ENCODE results near the gene CERS6.

The CERS6 gene

DNA sequence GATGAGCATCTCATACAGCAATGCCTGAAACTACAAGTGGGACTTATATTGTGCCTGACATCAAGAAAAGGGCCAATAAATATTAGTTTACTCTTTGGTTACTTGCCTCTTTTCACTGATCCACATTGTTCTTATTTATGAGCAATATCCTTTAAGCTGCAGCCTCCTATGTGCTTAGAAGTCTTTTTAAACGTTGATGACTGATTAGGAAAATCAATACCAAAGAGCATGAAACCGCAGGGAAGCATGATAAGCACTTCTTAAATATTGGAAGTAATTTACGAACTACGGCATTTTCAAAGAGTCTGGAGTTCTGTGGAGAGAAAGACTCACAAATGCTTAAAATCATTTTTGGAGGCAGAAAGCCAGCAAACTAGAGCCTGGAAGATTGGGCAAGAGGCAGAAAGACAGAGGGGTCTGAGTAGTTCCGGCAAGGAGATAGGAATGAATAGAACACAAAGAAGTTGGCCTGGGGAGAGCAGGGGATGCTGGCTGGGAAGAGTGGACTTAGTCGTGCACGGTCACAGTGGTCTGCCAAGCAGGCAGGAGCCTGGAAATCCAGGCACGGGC is 223.8 kb downstream of the CERS6 start:
- DNase-seq = no peak

DNA sequence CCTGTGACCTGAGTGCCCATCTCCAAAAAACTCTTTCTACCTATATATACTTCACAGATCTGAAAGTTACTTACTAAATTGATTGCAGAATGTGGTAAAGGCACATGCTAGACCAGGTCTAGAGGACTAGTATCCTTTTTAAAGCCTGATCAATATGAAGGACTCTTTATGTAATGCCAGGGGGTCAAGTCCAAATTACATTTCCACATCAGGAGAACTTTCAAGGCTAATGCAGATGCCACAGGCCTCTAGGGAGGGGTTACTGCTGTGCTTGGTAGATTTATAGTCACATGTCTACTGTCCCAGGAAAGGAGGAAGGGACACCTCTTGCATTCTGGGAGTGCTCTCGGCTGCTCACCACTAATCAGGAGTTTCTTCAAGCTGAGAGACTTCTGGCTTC is 227.9 kb downstream of the CERS6 start:
- no peak for DNase-seq

DNA sequence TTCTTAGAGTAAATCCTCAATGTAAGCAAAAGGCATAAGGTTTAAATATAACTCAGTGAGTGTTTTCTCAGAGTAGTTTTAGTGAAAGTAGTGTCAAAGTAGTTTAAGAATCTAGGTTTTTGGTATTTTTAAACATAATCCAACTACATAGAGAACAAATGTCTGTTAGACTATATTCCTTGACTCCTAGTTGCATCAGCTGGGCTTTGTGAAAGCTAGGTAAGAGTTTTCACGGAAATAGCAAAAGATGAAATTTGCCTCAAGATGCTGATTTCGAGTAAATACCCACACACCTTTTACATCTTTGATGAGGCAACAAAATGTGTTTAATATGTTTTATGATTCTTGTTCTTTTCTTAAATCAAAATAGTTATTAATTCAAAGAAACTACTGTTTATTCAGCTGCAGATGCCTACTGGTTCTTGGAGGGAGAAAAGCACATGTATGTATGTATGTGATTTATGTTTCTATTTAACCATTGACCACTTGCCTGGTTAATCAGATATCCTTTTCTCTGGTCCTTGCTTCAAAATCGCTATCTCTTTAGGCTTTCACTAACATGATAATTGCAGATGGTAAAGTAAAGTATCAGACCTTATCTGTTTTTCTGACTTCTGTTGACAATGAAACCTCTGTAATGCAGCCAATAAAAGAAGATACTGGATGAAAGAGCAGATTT is 229.0 kb downstream of the CERS6 start:
- DNase-seq = no peak

DNA sequence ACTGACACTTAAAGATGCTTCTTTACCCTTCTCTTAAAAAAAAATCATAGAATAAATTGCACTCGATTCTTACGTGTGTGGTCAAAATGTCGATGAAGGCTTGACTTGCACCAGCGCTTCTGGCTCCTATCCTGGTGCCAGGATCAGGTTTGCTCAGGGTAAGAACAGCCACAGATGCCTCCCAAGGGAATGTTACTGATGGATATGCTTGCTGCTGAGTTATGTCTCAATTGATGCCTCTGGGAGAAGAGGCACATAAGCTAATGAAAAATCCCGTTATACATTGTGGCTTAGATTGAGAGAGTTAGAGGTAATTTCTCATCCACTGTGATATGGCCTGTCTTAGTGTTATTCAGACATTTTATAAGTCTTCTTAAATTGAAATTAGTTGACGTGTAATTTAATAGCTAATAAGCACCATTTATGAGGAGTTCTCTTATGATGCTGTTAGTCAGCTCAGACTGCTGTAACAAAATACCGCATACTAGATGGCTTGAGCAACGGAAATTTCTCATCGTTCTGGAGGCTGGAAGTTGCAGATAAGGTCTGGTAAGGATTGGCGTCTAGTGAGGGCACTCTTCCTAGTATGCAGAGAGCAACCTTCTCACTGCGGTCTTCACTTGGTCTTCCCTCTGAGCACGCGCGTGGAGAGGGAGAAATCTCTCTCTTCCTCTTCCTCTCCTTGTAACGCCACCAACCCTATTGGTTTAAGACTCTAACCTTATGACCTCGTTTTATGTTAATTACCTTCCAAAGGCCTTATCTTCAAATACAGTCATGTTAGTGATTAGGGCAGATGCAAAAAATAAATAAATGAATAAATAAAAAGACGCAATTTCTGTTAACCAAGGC is 229.8 kb downstream of the CERS6 start:
- DNase-seq = no peak

DNA sequence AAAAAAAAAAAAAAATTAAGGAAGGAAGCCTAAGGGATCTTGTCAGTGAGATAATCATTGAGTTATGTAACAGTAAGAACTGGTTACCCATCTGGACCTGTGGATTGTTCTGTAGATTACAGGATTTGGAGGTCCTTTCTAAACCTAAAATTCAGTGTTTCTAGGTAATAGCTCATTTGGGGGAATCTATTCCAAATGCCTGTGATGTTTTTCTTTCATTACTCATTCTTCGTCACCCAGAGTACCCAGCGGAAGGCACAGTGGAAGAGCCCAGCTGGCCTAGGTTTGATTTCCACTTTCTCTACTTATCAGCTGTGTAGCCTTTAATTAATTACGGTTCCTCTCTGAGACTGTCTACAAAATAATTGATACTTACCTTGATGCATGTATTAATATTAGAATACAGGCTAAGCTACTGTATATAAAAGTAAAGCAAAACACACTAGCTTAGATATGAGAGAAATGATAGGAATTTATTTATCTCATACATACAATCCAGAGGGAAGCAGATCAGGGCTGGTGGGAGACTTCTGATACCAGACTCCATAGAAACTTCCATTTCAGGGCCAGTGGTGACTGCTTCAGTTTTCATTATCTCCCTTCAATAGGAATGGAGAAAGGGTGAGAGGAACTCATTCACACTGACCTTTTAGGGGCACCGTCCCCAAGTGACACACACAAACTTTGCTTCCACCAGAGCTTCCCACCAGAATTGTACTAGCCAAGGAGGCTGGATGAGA is 230.6 kb downstream of the CERS6 start:
- DNase-seq = no peak

DNA sequence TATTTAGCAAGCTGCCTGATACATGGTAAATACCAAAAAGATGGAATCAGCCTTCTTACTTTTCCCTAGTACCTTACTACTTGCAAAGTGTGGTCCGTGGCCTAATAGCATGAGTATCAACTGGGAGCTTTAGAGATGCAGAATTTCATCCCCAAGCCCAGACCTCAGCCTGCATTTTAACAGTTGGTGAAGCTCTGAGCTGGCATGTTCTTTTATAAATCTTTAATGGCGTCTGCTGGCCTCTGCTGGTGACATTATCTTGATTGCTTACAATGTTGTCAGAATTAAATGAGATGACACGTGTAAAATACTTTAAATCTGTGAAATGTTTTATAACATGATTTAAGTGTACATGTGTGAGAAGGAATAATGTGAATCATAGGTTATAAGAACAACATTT is 231.2 kb downstream of the CERS6 start:
- DNase-seq = no peak

DNA sequence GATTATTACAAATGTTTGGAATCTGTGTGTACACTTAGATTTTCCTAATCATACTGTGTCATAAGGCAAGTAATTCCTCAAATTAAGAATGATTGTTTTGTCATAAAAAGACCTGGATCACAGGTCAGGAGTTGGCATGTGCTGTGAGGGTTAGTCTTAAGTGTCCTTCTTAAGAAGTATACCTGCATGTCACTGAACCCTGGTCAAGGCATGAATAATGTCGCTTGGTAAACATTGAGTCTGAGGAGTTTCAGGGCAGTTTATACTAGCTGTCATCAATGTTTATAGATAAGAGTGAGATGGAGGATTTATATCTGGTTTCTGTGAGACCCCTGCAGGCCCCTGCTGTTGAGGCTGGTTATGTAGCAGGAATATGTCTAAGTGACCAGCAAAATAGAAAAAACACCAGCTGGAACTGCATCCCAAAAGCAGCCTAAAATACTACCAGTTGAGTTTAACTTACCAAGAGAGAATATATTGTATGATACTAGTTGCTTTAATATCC is 234.4 kb downstream of the CERS6 start:
- DNase-seq = no peak

DNA sequence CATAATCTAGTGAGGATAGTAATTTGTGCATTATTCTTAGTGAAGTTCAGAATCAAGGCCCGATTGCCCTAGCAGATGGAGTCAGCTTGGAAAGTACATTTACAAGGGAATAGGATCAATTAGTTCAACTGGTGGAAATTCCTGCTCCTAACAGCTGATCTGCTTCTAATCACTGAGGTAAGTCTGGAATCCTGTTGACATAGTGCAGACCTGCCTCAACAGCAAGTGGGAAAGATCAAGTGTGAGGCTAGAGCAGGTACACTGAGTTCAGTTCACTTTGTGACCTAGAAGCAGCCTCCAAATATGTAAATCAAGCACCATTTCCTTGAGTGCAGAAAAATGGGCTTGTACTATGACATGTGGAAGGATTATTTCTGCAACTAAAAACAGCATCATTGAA is 235.1 kb downstream of the CERS6 start:
- DNase-seq = no peak

DNA sequence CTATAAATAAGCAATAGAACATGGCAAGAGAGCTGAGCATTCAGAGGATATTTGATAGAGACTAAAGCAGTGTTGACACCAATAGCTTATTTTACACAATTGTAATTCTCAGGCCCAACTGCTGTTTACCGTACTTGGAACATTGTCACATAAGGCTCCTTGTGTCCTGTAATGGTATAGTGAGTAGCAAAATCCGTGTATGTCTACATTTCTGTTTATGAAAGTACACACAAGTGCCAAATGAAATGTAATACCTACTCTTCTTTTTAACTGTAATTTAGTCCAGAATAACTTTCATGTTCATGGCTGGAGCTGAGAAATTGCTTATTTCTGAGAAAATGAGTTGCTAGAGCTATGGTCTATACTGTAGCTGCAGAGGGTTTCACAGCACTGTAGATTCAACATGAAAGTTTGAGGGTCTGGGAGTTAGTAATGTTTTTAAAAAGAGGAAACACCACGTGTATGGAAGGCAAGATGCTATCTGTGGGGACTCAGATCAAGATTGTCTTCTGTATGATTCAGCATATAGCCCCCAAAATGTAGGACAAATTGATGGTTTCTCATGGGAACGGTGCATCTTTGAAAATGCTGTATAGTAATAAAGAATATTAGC is 236.2 kb downstream of the CERS6 start:
- no peak for DNase-seq

DNA sequence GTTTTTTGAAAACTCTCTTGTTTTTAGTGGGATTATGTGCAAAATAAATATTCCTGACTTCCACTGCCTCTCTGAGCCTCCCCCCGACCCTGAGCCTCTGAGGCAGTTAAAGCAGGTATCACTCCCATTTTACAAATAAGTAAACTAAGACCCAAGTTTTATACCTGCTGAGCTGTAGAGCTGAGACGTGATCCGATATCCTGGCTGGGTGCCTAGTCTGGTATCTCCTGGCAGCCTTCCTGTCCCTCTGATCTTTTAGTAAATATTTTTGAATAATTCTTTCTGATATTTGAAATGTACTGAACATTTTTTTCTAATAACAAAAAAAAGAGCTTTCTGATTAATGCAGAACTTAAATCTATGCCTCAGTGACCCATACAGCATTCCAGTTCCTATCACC is 238.1 kb downstream of the CERS6 start:
- no peak for DNase-seq

DNA sequence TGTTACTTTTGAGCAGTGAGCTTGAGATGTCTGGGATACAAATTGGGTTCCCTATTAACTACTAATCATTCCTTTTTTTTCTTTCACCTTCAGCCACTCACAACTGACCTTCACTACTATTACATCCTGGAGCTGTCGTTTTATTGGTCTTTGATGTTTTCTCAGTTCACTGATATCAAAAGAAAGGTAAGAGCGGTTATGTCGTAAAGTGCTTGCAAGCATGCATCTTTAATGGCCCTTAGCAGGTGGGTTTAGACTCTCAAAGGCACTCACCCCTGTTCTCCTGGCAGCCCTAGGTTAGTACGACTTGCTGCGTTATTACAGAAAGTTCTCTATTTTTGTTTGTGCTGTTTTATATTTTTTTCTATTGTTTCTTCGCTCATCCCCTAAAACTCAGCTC is 238.8 kb downstream of the CERS6 start:
- no peak for DNase-seq

DNA sequence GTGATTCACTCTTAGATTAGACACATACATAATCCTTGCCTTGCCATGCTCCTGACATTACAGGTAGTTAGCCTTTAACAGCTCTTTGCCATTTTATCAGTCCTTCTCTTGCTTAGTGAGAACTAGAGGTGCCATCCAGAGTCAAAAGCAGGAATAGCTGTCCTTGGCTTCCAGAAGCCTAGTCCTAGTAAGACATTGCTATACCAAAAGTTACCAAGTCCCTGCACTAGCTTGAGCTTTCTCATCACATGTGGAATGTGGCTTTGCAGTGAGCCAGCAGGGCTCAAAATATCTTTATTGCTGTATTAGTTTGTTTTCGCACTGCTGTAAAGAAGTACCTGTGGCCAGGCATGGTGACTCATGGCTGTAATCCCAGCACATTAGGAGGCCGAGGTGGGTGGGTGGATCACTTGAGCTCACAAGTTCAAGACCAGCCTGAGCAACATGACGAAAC is 241.6 kb downstream of the CERS6 start:
- DNase-seq = no peak

DNA sequence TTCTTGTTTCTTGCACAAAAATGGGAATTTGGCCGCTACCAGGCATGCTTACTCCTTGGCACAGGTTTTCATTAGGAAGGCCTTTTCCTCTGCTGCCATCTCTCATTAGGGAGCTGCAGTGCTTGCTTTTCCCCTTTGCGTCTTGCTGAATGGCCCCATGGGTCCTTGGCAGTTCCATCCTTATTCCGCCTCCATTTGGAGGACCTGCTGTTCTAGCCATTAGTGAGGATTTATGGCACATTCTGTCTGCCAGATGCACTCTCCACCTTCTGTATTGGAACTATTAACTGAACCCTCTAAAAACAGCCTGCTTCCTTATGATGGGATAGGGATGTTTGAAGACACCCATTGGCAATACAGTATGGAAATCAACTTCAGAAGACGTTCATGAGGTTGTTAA is 242.9 kb downstream of the CERS6 start:
- no peak for DNase-seq

DNA sequence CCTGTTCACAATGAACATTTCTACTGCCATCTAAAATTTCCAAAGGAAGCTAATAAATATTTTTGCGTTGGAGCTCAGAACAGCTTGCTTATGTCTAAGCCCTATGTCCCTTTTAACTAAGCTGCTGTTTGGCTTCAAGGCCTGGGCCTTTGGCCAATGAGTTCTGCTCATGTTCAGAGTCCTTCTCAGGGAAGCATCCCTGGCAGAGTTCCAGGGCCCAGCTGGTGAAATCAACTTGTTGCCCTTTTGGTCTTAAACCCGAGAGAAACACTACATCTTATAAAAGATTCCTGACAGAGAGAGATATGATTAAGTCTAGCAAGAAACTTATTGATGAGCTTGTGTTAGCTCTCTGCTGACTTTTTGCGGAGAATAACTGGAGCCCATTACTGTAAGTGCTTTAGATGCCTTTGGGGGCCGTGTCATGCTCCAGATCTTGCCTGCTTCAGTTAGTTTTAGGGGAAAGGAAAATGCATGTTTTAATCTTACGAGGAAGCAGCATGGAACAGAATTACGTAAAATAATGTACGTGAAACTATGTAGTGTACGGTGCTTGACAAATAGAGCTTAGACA is 243.9 kb downstream of the CERS6 start:
- DNase-seq = no peak

DNA sequence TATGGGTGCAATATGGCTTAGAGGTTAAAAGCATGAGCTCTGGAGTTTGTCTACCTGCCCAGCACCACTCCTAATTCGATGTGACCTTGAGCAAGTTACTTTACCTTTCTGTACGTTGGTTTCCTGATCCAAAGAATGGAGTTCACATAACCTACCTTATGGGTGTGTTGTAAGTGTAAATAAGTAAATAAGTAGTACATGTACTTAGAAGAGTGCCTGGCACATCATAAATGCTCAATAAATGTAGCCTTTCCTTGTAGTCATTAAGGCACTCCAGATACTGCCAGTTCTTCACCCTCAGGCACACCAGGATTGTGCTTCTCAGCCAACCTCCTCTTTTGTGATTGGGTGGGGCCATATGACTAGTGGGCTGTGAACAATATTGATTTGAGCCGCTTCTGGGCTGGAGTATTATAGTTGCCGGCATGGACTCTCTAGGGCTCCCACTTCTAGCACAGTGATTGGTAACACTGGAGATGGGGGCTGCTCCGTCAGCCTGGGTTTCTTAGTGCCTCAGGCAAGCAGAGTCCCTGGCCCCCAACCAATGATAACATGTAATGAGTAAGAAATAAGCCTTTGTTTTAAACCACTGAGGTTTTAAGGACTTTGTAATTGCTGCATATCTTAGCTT is 244.7 kb downstream of the CERS6 start:
- no peak for DNase-seq

DNA sequence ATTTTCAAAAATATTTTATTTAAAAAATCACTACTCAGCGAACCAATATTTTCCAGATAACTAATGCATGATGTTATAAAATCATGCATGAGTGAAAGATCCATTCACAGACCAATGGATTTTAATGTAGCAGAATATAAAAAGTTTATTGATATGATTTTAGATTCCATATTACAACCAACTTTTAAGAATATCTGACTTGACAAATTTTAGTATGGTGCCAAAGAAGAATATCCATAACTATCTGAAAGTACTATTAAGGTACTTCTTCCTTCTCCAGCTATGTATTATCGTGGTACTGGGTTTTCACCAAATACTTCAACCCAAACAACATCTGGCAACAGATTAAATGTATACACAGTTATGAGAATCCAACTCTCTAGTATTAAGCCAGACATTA is 246.5 kb downstream of the CERS6 start:
- no peak for DNase-seq

DNA sequence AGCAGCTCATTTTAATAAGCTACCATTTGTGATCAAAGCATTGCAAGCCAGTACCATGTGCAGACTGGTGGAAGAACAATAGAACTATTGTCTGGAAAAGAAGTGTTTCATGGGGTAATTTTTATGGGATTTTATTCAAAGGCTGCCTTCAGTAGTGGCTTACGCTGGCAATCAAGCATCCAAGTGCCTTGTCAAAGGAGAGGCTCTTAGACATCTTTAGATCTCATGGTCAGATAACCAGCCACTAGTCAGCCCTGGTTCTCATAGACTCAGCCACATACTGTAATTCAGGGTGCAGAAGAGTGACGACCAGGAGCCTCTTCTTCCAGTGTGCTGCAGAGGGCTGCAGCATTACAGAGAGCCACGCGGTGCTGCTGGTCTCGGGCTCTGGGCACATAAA is 247.9 kb downstream of the CERS6 start:
- no peak for DNase-seq

DNA sequence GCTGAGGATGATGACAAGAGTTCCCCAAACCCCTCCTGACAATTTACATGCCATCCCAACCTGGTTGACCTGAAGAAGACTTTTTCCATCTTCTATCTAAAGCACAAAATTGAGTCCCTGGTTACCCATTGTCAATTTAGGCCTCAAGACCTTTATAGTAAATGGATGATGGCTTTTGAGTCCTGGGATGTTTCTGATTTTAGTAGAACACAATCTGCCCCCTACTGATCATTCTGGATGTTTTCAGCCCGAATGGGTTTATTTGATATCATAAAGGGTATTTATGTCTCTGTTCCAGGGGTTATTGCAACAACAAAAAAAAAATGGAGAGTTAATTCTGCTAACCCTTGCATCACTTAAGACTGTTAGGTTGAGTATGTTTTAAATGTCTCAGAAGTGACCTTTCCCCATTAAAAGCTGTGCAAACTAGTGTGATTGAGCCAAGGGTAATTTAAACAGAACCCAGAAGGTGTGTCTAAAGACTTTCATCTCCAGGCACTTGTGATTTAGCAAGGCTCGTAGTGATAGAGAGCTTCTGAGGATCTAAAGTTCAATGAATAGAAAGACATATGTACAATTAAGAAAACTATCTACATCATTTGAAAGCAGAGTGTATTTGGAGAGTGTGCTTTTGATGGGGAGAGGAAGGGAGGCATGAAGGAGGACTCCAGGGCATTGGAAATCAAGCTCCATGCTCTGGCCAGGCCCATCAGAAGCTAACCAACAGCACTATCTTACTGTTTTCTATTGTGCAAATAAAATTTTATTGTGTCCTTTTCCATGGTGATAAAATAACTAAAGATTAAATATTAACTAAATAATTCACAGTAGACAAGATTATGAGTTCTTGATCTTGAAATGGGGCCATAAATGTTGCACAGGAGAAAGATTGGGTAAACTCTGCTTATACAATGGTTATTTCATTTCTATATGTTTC is 249.7 kb downstream of the CERS6 start:
- no peak for DNase-seq

DNA sequence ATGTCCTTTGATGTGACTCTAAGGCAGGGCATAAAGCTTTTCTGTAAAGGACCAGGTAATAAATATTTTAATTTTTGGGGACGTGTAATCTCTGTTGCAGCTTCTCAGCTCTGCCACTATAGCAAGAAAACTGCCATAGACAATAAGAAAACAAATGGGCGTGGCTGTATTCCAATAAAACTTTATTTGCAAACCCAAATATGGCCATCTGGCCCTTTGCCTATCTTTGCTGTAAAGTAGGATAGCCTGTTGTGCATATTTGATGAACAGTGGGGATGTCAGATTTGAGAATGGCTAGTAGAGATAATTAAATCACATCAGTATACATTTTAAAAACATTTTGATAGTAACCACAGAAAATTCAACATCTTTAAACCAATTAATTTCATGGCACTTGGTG is 250.7 kb downstream of the CERS6 start:
- no peak for DNase-seq

DNA sequence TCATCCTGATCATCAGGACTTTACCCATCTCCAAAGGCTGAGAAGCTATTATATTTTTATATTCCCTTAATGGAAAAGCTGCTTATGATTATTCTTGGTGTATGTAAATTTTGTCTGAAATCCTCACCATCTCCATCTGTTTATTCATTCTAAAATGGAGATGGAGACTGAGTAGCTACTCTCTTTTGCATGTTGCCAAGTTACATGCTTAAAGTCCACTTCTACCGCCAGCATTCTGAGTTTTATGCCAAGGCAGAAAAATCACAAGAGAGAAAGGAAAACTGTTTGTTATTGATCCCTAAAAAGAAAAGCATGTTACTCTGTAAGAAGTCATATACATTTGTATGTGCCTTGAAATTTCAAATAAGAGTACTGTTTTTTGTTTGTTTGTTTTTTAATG is 252.0 kb downstream of the CERS6 start:
- no peak for DNase-seq
